Measurements from ENCODE around the gene NPPA. TPM values are rescaled to one million over a fixed set of nuclear protein-coding genes. Genes with fewer than 3 reads are reported as not detected.
A peak's percentile ranks its signal among the peaks of the same experiment; 100 is the strongest.

Gene NPPA
- total and polyA plus RNA-seq, 9 of the 15 experiments (the other 6 are each of a cell fraction or from before 2014, with no cell fraction given): not detected

- peak; percentile 72; the same call in 1 of the 2 replicates for TF ChIP-seq NR2C2 (CRISPR knock-in tag; IDR thresholded peaks at IDR 0.05)
- TF ChIP-seq NR2C2 (tag; IDR thresholded peaks at IDR 0.05): no peak
- TF ChIP-seq ERF (CRISPR knock-in tag; IDR thresholded peaks at IDR 0.05): no peak
- TF ChIP-seq PTRF (tag; IDR thresholded peaks at IDR 0.05): no peak
- TF ChIP-seq RCOR1 (IDR thresholded peaks at IDR 0.05; ENCODE audit: borderline replicate concordance in 1 of 2, low read depth in 2 of 2, low read length in 2 of 2): peak in 1 of 2 experiments; percentile 95; a peak in 2 of 4 replicates
- no peak for TF ChIP-seq RUNX1 (IDR thresholded peaks at IDR 0.05; ENCODE audit: low read depth)
- TF ChIP-seq PRMT5 (CRISPR knock-in tag; IDR thresholded peaks at IDR 0.05): peak; percentile 97
- TF ChIP-seq, protein P1, sequence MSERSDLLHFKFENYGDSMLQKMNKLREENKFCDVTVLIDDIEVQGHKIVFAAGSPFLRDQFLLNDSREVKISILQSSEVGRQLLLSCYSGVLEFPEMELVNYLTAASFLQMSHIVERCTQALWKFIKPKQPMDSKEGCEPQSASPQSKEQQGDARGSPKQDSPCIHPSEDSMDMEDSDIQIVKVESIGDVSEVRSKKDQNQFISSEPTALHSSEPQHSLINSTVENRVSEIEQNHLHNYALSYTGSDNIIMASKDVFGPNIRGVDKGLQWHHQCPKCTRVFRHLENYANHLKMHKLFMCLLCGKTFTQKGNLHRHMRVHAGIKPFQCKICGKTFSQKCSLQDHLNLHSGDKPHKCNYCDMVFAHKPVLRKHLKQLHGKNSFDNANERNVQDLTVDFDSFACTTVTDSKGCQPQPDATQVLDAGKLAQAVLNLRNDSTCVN (CRISPR knock-in tag; IDR thresholded peaks at IDR 0.05): no peak
- TF ChIP-seq CLOCK (CRISPR knock-in tag; IDR thresholded peaks at IDR 0.05; ENCODE audit: borderline replicate concordance): no peak
- peak; percentile 51 for TF ChIP-seq TCF3 (CRISPR knock-in tag; IDR thresholded peaks at IDR 0.05)
- TF ChIP-seq ZNF280A (IDR thresholded peaks at IDR 0.05; ENCODE audit: low read depth, partially characterized antibody): no peak
- TF ChIP-seq SMAD2 (IDR thresholded peaks at IDR 0.05; ENCODE audit: low read depth, low read length): no peak
- TF ChIP-seq PBX2 (CRISPR knock-in tag; IDR thresholded peaks at IDR 0.05; ENCODE audit: low read depth): peak; percentile 36; the same call in 1 of the 2 replicates
- no peak for TF ChIP-seq PBX2 (tag; conservative IDR thresholded peaks at IDR 0.05; ENCODE audit: low read depth)
- TF ChIP-seq CBX5 (IDR thresholded peaks at IDR 0.05; ENCODE audit: borderline replicate concordance, low read depth): peak; percentile 31; the same call in 1 of the 2 replicates
- TF ChIP-seq ZNF766 (CRISPR knock-in tag; conservative IDR thresholded peaks at IDR 0.05): peak; percentile 57; the same call in 1 of the 2 replicates
- TF ChIP-seq CHD4 (IDR thresholded peaks at IDR 0.05; ENCODE audit: insufficient read depth, insufficient replicate concordance, low read depth, low read length, poor library complexity, severe bottlenecking): no peak
- no peak for TF ChIP-seq HDAC3 (IDR thresholded peaks at IDR 0.05; ENCODE audit: borderline replicate concordance, partially characterized antibody)
- no peak for TF ChIP-seq MCM2 (IDR thresholded peaks at IDR 0.05; ENCODE audit: low read depth)
These were observed 11.6 kb upstream of the NPPA start (continued) for GRCh38 chr1:11858968-11859871.

Data from K562 (cell line).